PC-3 (cell line): ENCODE results near the gene DCAKD. TPM values are rescaled to one million over a fixed set of nuclear protein-coding genes. Genes with fewer than 3 reads are reported as not detected.
A peak's percentile ranks its signal among the peaks of the same experiment; 100 is the strongest.

Experiments used
- ATAC-seq: fragments of 200-7000 bp; cut with Tn5 transposase; 2 replicates; pipeline ENCODE4 v1.9.1; 2020; ENCODE audit warnings: mild to moderate bottlenecking, moderate library complexity
- BruUV-seq: library from RNA; stranded (reverse); fragments of 400-500 nt; replicated peaks from 2 replicates; lab custom pipeline; 2021; lab: Mats Ljungman, UMichigan
- CTCF ChIA-PET: fragments of 300-600 bp; sonication (Branson Sonifier 250); formaldehyde crosslinking; loops from one replicate; lab custom pipeline; 2022; ENCODE audit warnings: antibody characterized with exemption; lab: Charles Lee
- POLR2A ChIA-PET: fragments of 300-600 bp; sonication (Branson Sonifier 250); formaldehyde crosslinking; loops from one replicate; lab custom pipeline; 2022; ENCODE audit warnings: antibody characterized with exemption; ENCODE audit not compliant: unreplicated experiment; lab: Charles Lee
- DNase-seq: peaks from one replicate; pipeline ENCODE4 v3.0.0-alpha.2; 2015
- H2AFZ ChIP-seq: fragments of 300-600 bp; sonication (generic); 2 replicates; pipeline ENCODE4 v1.6.0; 2016; ENCODE audit warnings: antibody characterized with exemption, low read length
- H3F3A ChIP-seq: fragments of 300-600 bp; sonication (generic); one replicate; pipeline ENCODE4 v1.6.0; 2017; ENCODE audit warnings: antibody characterized with exemption, low read length, control low read depth, mild to moderate bottlenecking; ENCODE audit not compliant: unreplicated experiment
- H3K27ac ChIP-seq: fragments of 300-600 bp; sonication (generic); 2 replicates; pipeline ENCODE4 v1.5.1; 2016; ENCODE audit warnings: mild to moderate bottlenecking, low read length
- H3K27me3 ChIP-seq: fragments of 300-600 bp; sonication (generic); 2 replicates; pipeline ENCODE4 v1.6.1; 2016; ENCODE audit warnings: low read length, mixed read lengths
- H3K36me3 ChIP-seq: fragments of 300-600 bp; sonication (generic); 2 replicates; pipeline ENCODE4 v1.6.1; 2016; ENCODE audit warnings: low read depth, mixed run types, low read length, mixed read lengths
- H3K4me1 ChIP-seq: fragments of 300-600 bp; sonication (generic); 2 replicates; pipeline ENCODE4 v1.5.1; 2016; ENCODE audit warnings: low read length; ENCODE audit not compliant: insufficient read depth
- H3K4me2 ChIP-seq: fragments of 300-600 bp; sonication (generic); 2 replicates; pipeline ENCODE4 v1.6.0; 2016; ENCODE audit warnings: low read length
- H3K4me3 ChIP-seq: fragments of 300-600 bp; sonication (generic); 2 replicates; pipeline ENCODE4 v1.5.1; 2016; ENCODE audit warnings: mild to moderate bottlenecking, low read length, mixed read lengths
- H3K79me2 ChIP-seq: fragments of 300-600 bp; sonication (generic); 2 replicates; pipeline ENCODE4 v1.6.1; 2017; ENCODE audit warnings: low read length, mixed read lengths
- H3K9ac ChIP-seq: fragments of 300-600 bp; sonication (generic); 2 replicates; pipeline ENCODE4 v1.6.0; 2016; ENCODE audit warnings: mild to moderate bottlenecking, low read length
- H3K9me2 ChIP-seq: fragments of 300-600 bp; sonication (generic); replicated peaks from 2 replicates; pipeline ENCODE4 v1.6.1; 2016; ENCODE audit warnings: mixed run types, low read length, mixed read lengths
- H3K9me3 ChIP-seq: fragments of 300-600 bp; sonication (generic); 2 replicates; pipeline ENCODE4 v1.6.1; 2016; ENCODE audit warnings: low read length, mixed read lengths
- H4K20me1 ChIP-seq: fragments of 300-600 bp; sonication (generic); 2 replicates; pipeline ENCODE4 v1.6.1; 2016; ENCODE audit warnings: low read length, mixed read lengths
- EZH2 ChIP-seq: fragments of 300-600 bp; sonication (generic); IDR thresholded peaks from one replicate; pipeline ENCODE4 v1.6.1; 2017; ENCODE audit warnings: antibody characterized with exemption, mild to moderate bottlenecking, low read length; ENCODE audit not compliant: unreplicated experiment
- EZH2phosphoT487 ChIP-seq: fragments of 300-600 bp; sonication (generic); IDR thresholded peaks from 2 replicates; pipeline ENCODE4 v1.6.1; 2018; ENCODE audit warnings: mild to moderate bottlenecking, antibody characterized with exemption, low read length, borderline replicate concordance
- intact Hi-C: fragments of 100-400 bp; cut with micrococcal nuclease; formaldehyde crosslinking; loops from 2 replicates; pipeline ENCODE4 v1.9.0; 2023
- total RNA-seq: library from RNA; depleted of rRNA; stranded (reverse); fragments of >200 nt; gene quantifications from 2 replicates; pipeline ENCODE4 v1.2.3, GENCODE V29; 2014; rRNA removed
- TF ChIP-seq, protein P1 (sequence below): fragments of 300-600 bp; sonication (generic); conservative IDR thresholded peaks from 2 replicates; pipeline ENCODE4 v1.5.1; 2017; ENCODE audit warnings: antibody characterized with exemption, low read depth, mild to moderate bottlenecking, low read length

The DCAKD gene
- total RNA-seq, 1 experiment from 2014 or later, result 56.2 TPM

DNA sequence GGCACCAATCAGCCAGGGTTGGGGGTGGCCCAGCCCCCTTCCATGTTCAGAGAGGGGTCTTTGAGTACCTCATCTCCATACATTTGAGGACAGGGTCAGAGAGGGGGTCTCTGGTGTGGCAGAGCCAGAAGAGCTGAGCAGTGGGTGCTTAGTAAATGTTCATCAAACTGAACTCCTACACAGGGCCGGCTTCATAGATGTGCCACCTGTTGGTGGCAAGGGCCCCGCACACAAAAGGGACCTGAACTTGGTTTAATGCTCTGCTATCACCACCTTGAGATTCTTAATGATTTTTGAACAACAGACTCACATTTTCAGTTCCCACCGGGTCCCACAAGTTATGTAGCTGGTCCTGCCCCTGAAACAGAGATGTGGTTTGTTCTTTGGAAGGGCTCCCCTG is 74.4 kb downstream of the DCAKD start:
- Histone ChIP-seq H3K4me3 (no peak overlapping the region), H3K9ac (no peak overlapping the region), H4K20me1 (no peaks in the 10 kb centered on the region), H3K79me2 (no peaks in the 10 kb centered on the region), H3K27me3 (no peaks in the 10 kb centered on the region), H3F3A (peaks cover 10% of the 10 kb centered on the region), H3K9me2 (no peaks in the 10 kb centered on the region; the same call in 1 of the 2 replicates), H2AFZ (no peak overlapping the region), H3K4me1 (peaks cover 31% of the 10 kb centered on the region), H3K27ac (no peak overlapping the region), H3K9me3 (no peaks in the 10 kb centered on the region), H3K36me3 (no peaks in the 10 kb centered on the region), H3K4me2 (no peak overlapping the region)
- no peak for ATAC-seq
- CTCF ChIA-PET, result interaction anchor here (1.8 kb wide), 1 partner anchor 57 kb away, joined by 8 read pairs; no protein-coding TSS in a partner anchor
- POLR2A ChIA-PET, result no interaction called here
- no TSS peak for BruUV-seq
- intact Hi-C loops, result loop anchor here (1.0 kb wide), 1 partner anchor 57 kb away; no protein-coding TSS in a partner anchor
- DNase-seq, result peak; percentile 22
- no peak for TF ChIP-seq EZH2
- TF ChIP-seq, protein P1, sequence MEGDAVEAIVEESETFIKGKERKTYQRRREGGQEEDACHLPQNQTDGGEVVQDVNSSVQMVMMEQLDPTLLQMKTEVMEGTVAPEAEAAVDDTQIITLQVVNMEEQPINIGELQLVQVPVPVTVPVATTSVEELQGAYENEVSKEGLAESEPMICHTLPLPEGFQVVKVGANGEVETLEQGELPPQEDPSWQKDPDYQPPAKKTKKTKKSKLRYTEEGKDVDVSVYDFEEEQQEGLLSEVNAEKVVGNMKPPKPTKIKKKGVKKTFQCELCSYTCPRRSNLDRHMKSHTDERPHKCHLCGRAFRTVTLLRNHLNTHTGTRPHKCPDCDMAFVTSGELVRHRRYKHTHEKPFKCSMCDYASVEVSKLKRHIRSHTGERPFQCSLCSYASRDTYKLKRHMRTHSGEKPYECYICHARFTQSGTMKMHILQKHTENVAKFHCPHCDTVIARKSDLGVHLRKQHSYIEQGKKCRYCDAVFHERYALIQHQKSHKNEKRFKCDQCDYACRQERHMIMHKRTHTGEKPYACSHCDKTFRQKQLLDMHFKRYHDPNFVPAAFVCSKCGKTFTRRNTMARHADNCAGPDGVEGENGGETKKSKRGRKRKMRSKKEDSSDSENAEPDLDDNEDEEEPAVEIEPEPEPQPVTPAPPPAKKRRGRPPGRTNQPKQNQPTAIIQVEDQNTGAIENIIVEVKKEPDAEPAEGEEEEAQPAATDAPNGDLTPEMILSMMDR, result peak; percentile 47
- no peak for TF ChIP-seq EZH2phosphoT487

DNA sequence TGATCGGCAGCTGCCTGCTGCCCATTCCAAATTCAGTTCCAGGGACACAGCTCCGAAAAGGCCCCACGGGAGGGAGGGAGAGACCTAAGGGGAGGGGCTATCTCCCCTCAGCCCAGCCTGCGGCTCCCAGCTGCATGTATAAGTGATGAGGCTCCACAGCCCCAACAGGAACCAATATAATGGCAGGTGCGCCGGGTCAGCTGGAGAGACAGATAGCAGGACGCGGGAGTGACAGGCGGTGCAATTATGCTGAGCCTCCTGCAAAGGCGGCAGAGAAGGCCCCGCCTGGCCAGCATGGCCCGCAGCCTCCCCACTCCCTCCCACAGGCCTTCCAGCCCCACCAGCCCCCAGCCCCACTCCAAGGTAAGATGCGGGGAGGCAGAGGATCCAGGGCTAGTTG is 75.2 kb downstream of the DCAKD start:
- DNase-seq (no peak), ATAC-seq (no peak)
- H3K4me3 ChIP-seq, result no peak overlapping the region
- no peak overlapping the region for H3K27ac ChIP-seq
- no peaks in the 10 kb centered on the region for H3K27me3 ChIP-seq
- H3K9ac ChIP-seq, result no peak overlapping the region
- H3K4me1 ChIP-seq, result peaks cover 25% of the 10 kb centered on the region
- no peaks in the 10 kb centered on the region for H4K20me1 ChIP-seq
- BruUV-seq, result no TSS peak
- H3F3A ChIP-seq, result peaks cover 6% of the 10 kb centered on the region
- H3K4me2 ChIP-seq, result no peak overlapping the region
- no peaks in the 10 kb centered on the region for H3K9me2 ChIP-seq
- H3K9me3 ChIP-seq, result no peaks in the 10 kb centered on the region
- TF ChIP-seq EZH2 (no peak), EZH2phosphoT487 (no peak)
- TF ChIP-seq, protein P1, result no peak
- H2AFZ ChIP-seq, result no peak overlapping the region
- ChIA-PET POLR2A (no interaction called here), CTCF (interaction anchor here (1.8 kb wide), 1 partner anchor 56 kb away, joined by 8 read pairs; no protein-coding TSS in a partner anchor)
- intact Hi-C loops, result no loop called here
- no peaks in the 10 kb centered on the region for H3K36me3 ChIP-seq
- no peaks in the 10 kb centered on the region for H3K79me2 ChIP-seq

Other genes starting within 250 kb of the DCAKD start
- 16.4 and 17.1 TPM in 2 replicates for gene GJC1, start 221.3 kb downstream of the DCAKD start, total RNA-seq
- gene HIGD1B, start 203.7 kb downstream of the DCAKD start, total RNA-seq, result not detected in 2 replicates
- gene EFTUD2, start 152.2 kb downstream of the DCAKD start, total RNA-seq, result 227 and 292 TPM in 2 replicates
- gene GFAP, start 136.1 kb downstream of the DCAKD start, total RNA-seq, result 0.29 and 0.46 TPM in 2 replicates
- gene KIF18B, start 103.9 kb downstream of the DCAKD start, total RNA-seq, result 25.0 and 28.5 TPM in 2 replicates
- gene C1QL1, start 83.3 kb downstream of the DCAKD start, total RNA-seq, result 2.8 and 4.1 TPM in 2 replicates
- 99.2 and 117 TPM in 2 replicates for gene NMT1, start 9.7 kb upstream of the DCAKD start, total RNA-seq
- gene PLCD3, start 80.9 kb upstream of the DCAKD start, total RNA-seq, result 35.1 and 55.3 TPM in 2 replicates
- gene ACBD4, start 84.1 kb upstream of the DCAKD start, total RNA-seq, result 12.9 and 17.3 TPM in 2 replicates
- 47.3 and 59.0 TPM in 2 replicates for gene HEXIM1, start 96.8 kb upstream of the DCAKD start, total RNA-seq
- gene HEXIM2, start 110.2 kb upstream of the DCAKD start, total RNA-seq, result 19.9 and 30.5 TPM in 2 replicates
- gene FMNL1, start 170.3 kb upstream of the DCAKD start, total RNA-seq, result 8.2 and 14.2 TPM in 2 replicates
- gene SPATA32, start 210.5 kb upstream of the DCAKD start, total RNA-seq, result not detected in 2 replicates